GM12878 (cell line): ENCODE measurements around the gene RPS16. TPM values are rescaled to one million over a fixed set of nuclear protein-coding genes. Genes with fewer than 3 reads are reported as not detected.

Source experiments
- BACH1 ChIP-seq: fragments of 450-650 bp; IDR thresholded peaks from 2 replicates; pipeline ENCODE4 v1.6.1; 2017; ENCODE audit warnings: mild to moderate bottlenecking, borderline replicate concordance
- CHD1 ChIP-seq: IDR thresholded peaks from 2 replicates; pipeline ENCODE4 v1.6.1; 2012; ENCODE audit warnings: low read depth, low read length, improper control_type of control experiment
- CHD4 ChIP-seq: fragments of 200-600 bp; sonication (generic); IDR thresholded peaks from 2 replicates; pipeline ENCODE4 v1.6.1; 2016; ENCODE audit warnings: mild to moderate bottlenecking
- CUX1 ChIP-seq: IDR thresholded peaks from 2 replicates; pipeline ENCODE4 v1.6.1; 2012; ENCODE audit warnings: improper control_type of control experiment, low read depth, low read length; ENCODE audit not compliant: insufficient replicate concordance
- E2F4 ChIP-seq: IDR thresholded peaks from 2 replicates; pipeline ENCODE4 v1.6.1; 2012; ENCODE audit warnings: low read depth, low read length, improper control_type of control experiment
- E4F1 ChIP-seq: fragments of 450-650 bp; IDR thresholded peaks from 2 replicates; pipeline ENCODE4 v1.6.1; 2018; ENCODE audit warnings: borderline replicate concordance, mild to moderate bottlenecking; ENCODE audit not compliant: partially characterized antibody
- ESRRA ChIP-seq: IDR thresholded peaks from 2 replicates; pipeline ENCODE4 v1.6.1; 2012; ENCODE audit warnings: mild to moderate bottlenecking, low read length, improper control_type of control experiment
- IRF4 ChIP-seq: IDR thresholded peaks from 2 replicates; pipeline ENCODE4 v1.6.1; 2011; ENCODE audit warnings: low read depth, low read length
- MAX ChIP-seq: IDR thresholded peaks from 2 replicates; pipeline ENCODE4 v1.6.1; 2012; ENCODE audit warnings: low read depth, low read length, improper control_type of control experiment
- MXI1 ChIP-seq: fragments of 150-350 bp; IDR thresholded peaks from 2 replicates; pipeline ENCODE4 v1.6.1; 2011; ENCODE audit warnings: low read depth, mild to moderate bottlenecking, inconsistent platforms, low read length, improper control_type of control experiment
- NBN ChIP-seq: fragments of 450-650 bp; IDR thresholded peaks from 2 replicates; pipeline ENCODE4 v1.6.1; 2016
- NFXL1 ChIP-seq: fragments of 450-650 bp; IDR thresholded peaks from 2 replicates; pipeline ENCODE4 v1.6.1; 2017; ENCODE audit warnings: antibody characterized with exemption, mild to moderate bottlenecking, borderline replicate concordance
- PBX3 ChIP-seq: IDR thresholded peaks from 2 replicates; pipeline ENCODE4 v1.6.1; 2011; ENCODE audit warnings: mild to moderate bottlenecking, low read depth, low read length, moderate library complexity; ENCODE audit not compliant: insufficient replicate concordance
- PML ChIP-seq: IDR thresholded peaks from 2 replicates; pipeline ENCODE4 v1.6.1; 2012; ENCODE audit warnings: low read length, inconsistent platforms
- SMARCA5 ChIP-seq: fragments of 450-650 bp; IDR thresholded peaks from 2 replicates; pipeline ENCODE4 v1.6.1; 2017; ENCODE audit warnings: mild to moderate bottlenecking
- SREBF2 ChIP-seq: IDR thresholded peaks from 2 replicates; pipeline ENCODE4 v1.6.1; 2012; ENCODE audit warnings: mild to moderate bottlenecking, low read length
- TBL1XR1 ChIP-seq: IDR thresholded peaks from 2 replicates; pipeline ENCODE4 v1.6.1; 2012; ENCODE audit warnings: low read depth, low read length, improper control_type of control experiment
- USF1 ChIP-seq: IDR thresholded peaks from 2 replicates; pipeline ENCODE4 v1.6.1; 2011; ENCODE audit warnings: borderline replicate concordance, low read depth, mild to moderate bottlenecking, moderate library complexity, mixed read lengths, low read length; ENCODE audit not compliant: insufficient read depth; ENCODE audit errors: extremely low read length
- ZZZ3 ChIP-seq: IDR thresholded peaks from 2 replicates; pipeline ENCODE4 v1.6.1; 2011; ENCODE audit warnings: low read depth; ENCODE audit not compliant: control insufficient read depth, insufficient read length
- polyA plus RNA-seq, 11 experiments: library from polyadenylated mRNA; depleted of rRNA in 4 of 11; unstranded in 6 of 11; stranded (reverse) in 5 of 11; fragments of >200 nt; fragmentation: Nextera tagmentation in 4 of 11; fragmentation: Illumina TruSeq in 1 of 11; extraction: Ambion mirVana in 4 of 11; extraction: Trizol in 1 of 11; gene quantifications; 1 replicate in 1 of 11; 2 replicates in 10 of 11; pipeline versions ENCODE4 v1.2.1 to v1.2.3, GENCODE V29; 2011 to 2016; ENCODE audit warnings: inconsistent platforms in 2 of 11, missing spikeins in 2 of 11, low read depth in 1 of 11
- total RNA-seq, 4 experiments: library from RNA; depleted of rRNA in 3 of 4; stranded (reverse); fragments of >200 nt in 3 of 4; fragmentation: Illumina TruSeq in 1 of 4; extraction: Trizol in 1 of 4; gene quantifications; 2 replicates each; pipeline versions ENCODE4 v1.2.1 to v1.2.3, GENCODE V29; 2013 to 2021

RPS16 gene
- total and polyA plus RNA-seq, 10 of the 15 experiments (the other 5 are each of a cell fraction or from before 2014, with no cell fraction given): 148 to 4,810 (median 2,343) TPM

GRCh38 chr19:39411081-39411831 lies 24.5 kb downstream of the RPS16 start (continued):
- TF ChIP-seq USF1: no peak
- no peak for TF ChIP-seq ZZZ3
- TF ChIP-seq E2F4: no peak
- no peak for TF ChIP-seq CHD1
- TF ChIP-seq NBN: peak; percentile 68
- TF ChIP-seq CUX1: no peak
- TF ChIP-seq MAX: no peak
- TF ChIP-seq NFXL1: no peak
- no peak; the same call in 1 of the 2 replicates for TF ChIP-seq BACH1
- TF ChIP-seq TBL1XR1: peak; percentile 72; the same call in 1 of the 2 replicates
- no peak for TF ChIP-seq SMARCA5
- TF ChIP-seq PML: no peak
- TF ChIP-seq SREBF2: no peak
- TF ChIP-seq IRF4: 0 out of 2 replicates have a peak, but pooled peaks have one; percentile 13
- TF ChIP-seq MXI1: no peak
- no peak for TF ChIP-seq PBX3
- no peak for TF ChIP-seq ESRRA
- no peak for TF ChIP-seq CHD4
- TF ChIP-seq E4F1: no peak
